ENCODE results near the gene ZNF23.

ZNF23 gene

GRCh38 chr16:71436473-71436872 is 25.6 kb downstream of the ZNF23 start:
- CTCF ChIA-PET = interaction anchor here (0.8 kb wide), 1 partner anchor 24 kb away, joined by 6 read pairs; no protein-coding TSS in a partner anchor
- POLR2A ChIA-PET (ENCODE audit: low non-redundant PET) = no interaction called here
- no peak overlapping the region for H3K27ac ChIP-seq
- DNase-seq (ENCODE audit: low spot score) = no peak
- no peak for TF ChIP-seq CTCF (conservative IDR thresholded peaks at IDR 0.05; ENCODE audit: low read depth)

- TF ChIP-seq CTCF (conservative IDR thresholded peaks at IDR 0.05; ENCODE audit: low read depth) = no peak
- CTCF ChIA-PET = no interaction called here
Measured at GRCh38 chr16:71432906-71433305, 29.1 kb downstream of the ZNF23 start.

GRCh38 chr16:71431991-71432390 is 30.1 kb downstream of the ZNF23 start:
- ChIA-PET POLR2A (ENCODE audit: low non-redundant PET) (no interaction called here), CTCF (no interaction called here)

More at GRCh38 chr16:71432906-71433305, 29.1 kb downstream of the ZNF23 start:
- DNase-seq (ENCODE audit: low spot score) = no peak
- H3K27ac ChIP-seq = no peak overlapping the region
- POLR2A ChIA-PET (ENCODE audit: low non-redundant PET) = no interaction called here

GRCh38 chr16:71431176-71431575 is 30.9 kb downstream of the ZNF23 start:
- CTCF ChIA-PET = interaction anchor here (0.7 kb wide), 1 partner anchor 64 kb away, joined by 3 read pairs; no protein-coding TSS in a partner anchor

More at GRCh38 chr16:71431991-71432390, 30.1 kb downstream of the ZNF23 start:
- no peak for DNase-seq (ENCODE audit: low spot score)
- no peak overlapping the region for H3K27ac ChIP-seq
- TF ChIP-seq CTCF (conservative IDR thresholded peaks at IDR 0.05; ENCODE audit: low read depth) = no peak

GRCh38 chr16:71430744-71431143 is 31.3 kb downstream of the ZNF23 start:
- TF ChIP-seq CTCF (conservative IDR thresholded peaks at IDR 0.05; ENCODE audit: low read depth) = no peak
- CTCF ChIA-PET = no interaction called here
- POLR2A ChIA-PET (ENCODE audit: low non-redundant PET) = no interaction called here

More at GRCh38 chr16:71431176-71431575, 30.9 kb downstream of the ZNF23 start:
- TF ChIP-seq CTCF (conservative IDR thresholded peaks at IDR 0.05; ENCODE audit: low read depth) = no peak
- no peak overlapping the region for H3K27ac ChIP-seq
- DNase-seq (ENCODE audit: low spot score) = no peak
- POLR2A ChIA-PET (ENCODE audit: low non-redundant PET) = no interaction called here

GRCh38 chr16:71429581-71429980 is 32.5 kb downstream of the ZNF23 start:
- no peak overlapping the region for H3K27ac ChIP-seq
- DNase-seq (ENCODE audit: low spot score) = no peak
- TF ChIP-seq CTCF (conservative IDR thresholded peaks at IDR 0.05; ENCODE audit: low read depth) = no peak
- POLR2A ChIA-PET (ENCODE audit: low non-redundant PET) = no interaction called here
- CTCF ChIA-PET = no interaction called here

More at GRCh38 chr16:71430744-71431143, 31.3 kb downstream of the ZNF23 start:
- DNase-seq (ENCODE audit: low spot score) = no peak
- no peak overlapping the region for H3K27ac ChIP-seq
